ENCODE measurements around the gene RALGPS2.

DNA sequence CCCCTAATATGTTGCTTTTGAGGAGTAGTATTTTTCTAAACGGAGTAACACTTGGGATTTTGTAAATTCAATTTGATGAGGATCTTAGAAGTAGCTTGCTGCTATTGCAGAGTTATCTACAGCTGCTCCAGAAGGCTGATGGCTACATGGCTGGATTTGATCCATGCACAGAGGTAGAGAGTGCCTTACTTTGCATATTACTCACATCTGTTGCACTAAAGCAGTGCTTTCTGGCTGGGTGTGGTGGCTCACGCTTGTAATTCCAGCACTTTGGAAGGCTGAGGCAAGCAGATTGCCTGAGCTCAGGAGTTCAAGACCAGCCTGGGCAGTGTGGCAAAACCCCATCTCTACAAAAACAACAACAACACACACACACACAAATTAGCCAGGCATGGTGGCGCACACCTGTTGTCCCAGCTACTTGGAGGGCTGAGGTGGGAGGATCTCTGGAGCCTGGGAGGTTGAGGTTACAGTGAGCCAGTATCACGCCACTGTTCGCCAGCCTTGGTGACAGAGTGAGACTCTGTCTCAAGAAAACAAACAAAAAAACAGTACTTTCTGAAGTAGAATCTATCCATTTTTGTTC lies 24.6 kb downstream of the RALGPS2 start:
- no peak for TF ChIP-seq POLR2AphosphoS5 (IDR thresholded peaks at IDR 0.05; ENCODE audit: low read depth, low read length)
- no peak for TF ChIP-seq TAF1 (IDR thresholded peaks at IDR 0.05; ENCODE audit: borderline replicate concordance, low read depth, low read length)
